ENCODE data around the gene AGAP3.

DNA sequence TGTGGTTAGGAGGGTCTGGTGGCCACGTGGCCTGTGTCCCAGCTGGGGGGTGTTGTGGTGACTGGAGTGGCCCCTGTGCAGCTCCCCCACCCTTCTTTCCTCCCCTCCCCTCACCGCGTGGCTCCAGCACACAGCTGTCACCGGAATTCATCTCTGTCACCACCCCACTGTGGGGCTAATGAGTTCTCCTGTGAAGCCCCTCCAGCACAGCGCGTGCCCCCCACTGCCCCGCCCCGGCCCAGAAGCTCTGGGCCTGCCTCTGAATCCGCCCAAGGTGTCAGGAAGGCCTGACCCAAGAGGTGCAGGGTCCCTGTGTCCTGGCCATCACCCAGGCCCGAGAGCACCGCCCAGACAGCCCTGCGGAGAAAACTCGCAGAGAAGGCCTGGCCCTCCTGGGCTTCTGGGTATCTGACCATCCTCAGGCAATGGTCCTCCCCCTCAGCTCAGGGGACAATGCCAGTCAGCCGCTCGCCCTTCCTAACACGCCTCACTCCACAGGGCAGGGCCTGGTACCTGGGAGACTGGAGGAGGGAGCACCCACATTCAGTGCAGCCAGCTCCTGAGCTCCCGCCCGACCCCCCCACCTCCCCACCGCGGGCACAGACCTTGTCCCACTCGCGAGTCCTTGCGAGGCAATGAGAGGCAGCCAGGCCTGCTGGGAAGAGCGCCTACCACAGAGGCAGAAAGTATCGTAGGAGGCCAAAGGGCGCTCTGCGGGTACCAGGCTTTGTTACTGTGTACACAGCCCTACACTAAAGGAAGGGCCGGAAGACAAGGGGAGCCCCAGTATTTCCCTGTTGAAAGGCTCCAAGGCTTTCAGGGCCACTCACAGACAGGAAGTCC lies 43.1 kb downstream of the AGAP3 start:
- TF ChIP-seq, protein P1, sequence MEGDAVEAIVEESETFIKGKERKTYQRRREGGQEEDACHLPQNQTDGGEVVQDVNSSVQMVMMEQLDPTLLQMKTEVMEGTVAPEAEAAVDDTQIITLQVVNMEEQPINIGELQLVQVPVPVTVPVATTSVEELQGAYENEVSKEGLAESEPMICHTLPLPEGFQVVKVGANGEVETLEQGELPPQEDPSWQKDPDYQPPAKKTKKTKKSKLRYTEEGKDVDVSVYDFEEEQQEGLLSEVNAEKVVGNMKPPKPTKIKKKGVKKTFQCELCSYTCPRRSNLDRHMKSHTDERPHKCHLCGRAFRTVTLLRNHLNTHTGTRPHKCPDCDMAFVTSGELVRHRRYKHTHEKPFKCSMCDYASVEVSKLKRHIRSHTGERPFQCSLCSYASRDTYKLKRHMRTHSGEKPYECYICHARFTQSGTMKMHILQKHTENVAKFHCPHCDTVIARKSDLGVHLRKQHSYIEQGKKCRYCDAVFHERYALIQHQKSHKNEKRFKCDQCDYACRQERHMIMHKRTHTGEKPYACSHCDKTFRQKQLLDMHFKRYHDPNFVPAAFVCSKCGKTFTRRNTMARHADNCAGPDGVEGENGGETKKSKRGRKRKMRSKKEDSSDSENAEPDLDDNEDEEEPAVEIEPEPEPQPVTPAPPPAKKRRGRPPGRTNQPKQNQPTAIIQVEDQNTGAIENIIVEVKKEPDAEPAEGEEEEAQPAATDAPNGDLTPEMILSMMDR (IDR thresholded peaks at IDR 0.05 in 2 of 3, conservative IDR thresholded peaks at IDR 0.05 in 1 of 3; ENCODE audit: borderline replicate concordance in 1 of 3, insufficient read depth in 1 of 3, low read depth in 2 of 3, low read length in 2 of 3): no peak
- no peak for TF ChIP-seq EZH2 (IDR thresholded peaks at IDR 0.05)
- no peak for TF ChIP-seq SIN3A (IDR thresholded peaks at IDR 0.05; ENCODE audit: low read depth)
- TF ChIP-seq, protein P2, sequence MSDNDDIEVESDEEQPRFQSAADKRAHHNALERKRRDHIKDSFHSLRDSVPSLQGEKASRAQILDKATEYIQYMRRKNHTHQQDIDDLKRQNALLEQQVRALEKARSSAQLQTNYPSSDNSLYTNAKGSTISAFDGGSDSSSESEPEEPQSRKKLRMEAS (IDR thresholded peaks at IDR 0.05): no peak
- no peak for TF ChIP-seq RAD21 (IDR thresholded peaks at IDR 0.05; ENCODE audit: low read depth)
- no peak for TF ChIP-seq POLR2AphosphoS5 (IDR thresholded peaks at IDR 0.05; ENCODE audit: low read depth, low read length)
- TF ChIP-seq POLR2A (IDR thresholded peaks at IDR 0.05; ENCODE audit: borderline replicate concordance, extremely low read depth, insufficient read depth, insufficient read length): no peak
- no peak for TF ChIP-seq EZH2phosphoT487 (IDR thresholded peaks at IDR 0.05; ENCODE audit: borderline replicate concordance)
- TF ChIP-seq YY1 (IDR thresholded peaks at IDR 0.05; ENCODE audit: extremely low read depth, insufficient replicate concordance, low read depth, low read length): no peak
- TF ChIP-seq, protein P3, sequence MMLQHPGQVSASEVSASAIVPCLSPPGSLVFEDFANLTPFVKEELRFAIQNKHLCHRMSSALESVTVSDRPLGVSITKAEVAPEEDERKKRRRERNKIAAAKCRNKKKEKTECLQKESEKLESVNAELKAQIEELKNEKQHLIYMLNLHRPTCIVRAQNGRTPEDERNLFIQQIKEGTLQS (IDR thresholded peaks at IDR 0.05): no peak
- TF ChIP-seq SP1 (IDR thresholded peaks at IDR 0.05; ENCODE audit: low read depth): no peak
- TF ChIP-seq, protein P4, sequence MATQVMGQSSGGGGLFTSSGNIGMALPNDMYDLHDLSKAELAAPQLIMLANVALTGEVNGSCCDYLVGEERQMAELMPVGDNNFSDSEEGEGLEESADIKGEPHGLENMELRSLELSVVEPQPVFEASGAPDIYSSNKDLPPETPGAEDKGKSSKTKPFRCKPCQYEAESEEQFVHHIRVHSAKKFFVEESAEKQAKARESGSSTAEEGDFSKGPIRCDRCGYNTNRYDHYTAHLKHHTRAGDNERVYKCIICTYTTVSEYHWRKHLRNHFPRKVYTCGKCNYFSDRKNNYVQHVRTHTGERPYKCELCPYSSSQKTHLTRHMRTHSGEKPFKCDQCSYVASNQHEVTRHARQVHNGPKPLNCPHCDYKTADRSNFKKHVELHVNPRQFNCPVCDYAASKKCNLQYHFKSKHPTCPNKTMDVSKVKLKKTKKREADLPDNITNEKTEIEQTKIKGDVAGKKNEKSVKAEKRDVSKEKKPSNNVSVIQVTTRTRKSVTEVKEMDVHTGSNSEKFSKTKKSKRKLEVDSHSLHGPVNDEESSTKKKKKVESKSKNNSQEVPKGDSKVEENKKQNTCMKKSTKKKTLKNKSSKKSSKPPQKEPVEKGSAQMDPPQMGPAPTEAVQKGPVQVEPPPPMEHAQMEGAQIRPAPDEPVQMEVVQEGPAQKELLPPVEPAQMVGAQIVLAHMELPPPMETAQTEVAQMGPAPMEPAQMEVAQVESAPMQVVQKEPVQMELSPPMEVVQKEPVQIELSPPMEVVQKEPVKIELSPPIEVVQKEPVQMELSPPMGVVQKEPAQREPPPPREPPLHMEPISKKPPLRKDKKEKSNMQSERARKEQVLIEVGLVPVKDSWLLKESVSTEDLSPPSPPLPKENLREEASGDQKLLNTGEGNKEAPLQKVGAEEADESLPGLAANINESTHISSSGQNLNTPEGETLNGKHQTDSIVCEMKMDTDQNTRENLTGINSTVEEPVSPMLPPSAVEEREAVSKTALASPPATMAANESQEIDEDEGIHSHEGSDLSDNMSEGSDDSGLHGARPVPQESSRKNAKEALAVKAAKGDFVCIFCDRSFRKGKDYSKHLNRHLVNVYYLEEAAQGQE (IDR thresholded peaks at IDR 0.05; ENCODE audit: low read depth): no peak
- no peak for TF ChIP-seq JUND (IDR thresholded peaks at IDR 0.05)
